Measurements from ENCODE around the gene ZRANB3.

ZRANB3 gene

GRCh38 chr2:135255208-135255607 is 275.8 kb downstream of the ZRANB3 start:
- no peak for DNase-seq (ENCODE audit: low read depth in 3 of 3, low spot score in 1 of 3)

GRCh38 chr2:135252805-135253458 is 278.1 kb downstream of the ZRANB3 start:
- DNase-seq (ENCODE audit: low read depth in 3 of 3, low spot score in 1 of 3): no peak

- DNase-seq (ENCODE audit: low read depth in 3 of 3, low spot score in 1 of 3): no peak
These were observed 282.4 kb downstream of the ZRANB3 start for GRCh38 chr2:135248611-135249010.

GRCh38 chr2:135246711-135247270 is 284.2 kb downstream of the ZRANB3 start:
- no peak for DNase-seq (ENCODE audit: low read depth in 3 of 3, low spot score in 1 of 3)

- DNase-seq (ENCODE audit: low read depth in 3 of 3, low spot score in 1 of 3): no peak
These were observed 285.9 kb downstream of the ZRANB3 start for GRCh38 chr2:135245071-135245470.

GRCh38 chr2:135238651-135239050 is 292.4 kb downstream of the ZRANB3 start:
- no peak for DNase-seq (ENCODE audit: low read depth in 3 of 3, low spot score in 1 of 3)

GRCh38 chr2:135230150-135230549 is 300.9 kb downstream of the ZRANB3 start:
- DNase-seq (ENCODE audit: low read depth in 3 of 3, low spot score in 1 of 3): no peak

- no peak for DNase-seq (ENCODE audit: low read depth in 3 of 3, low spot score in 1 of 3)
These were observed 303.6 kb downstream of the ZRANB3 start for GRCh38 chr2:135227386-135227785.

- DNase-seq (ENCODE audit: low read depth in 3 of 3, low spot score in 1 of 3): no peak
These were observed 304.1 kb downstream of the ZRANB3 start for GRCh38 chr2:135226961-135227360.

- no peak for DNase-seq (ENCODE audit: low read depth in 3 of 3, low spot score in 1 of 3)
These were observed 305.2 kb downstream of the ZRANB3 start for GRCh38 chr2:135225781-135226180.

- DNase-seq (ENCODE audit: low read depth in 3 of 3, low spot score in 1 of 3): no peak
These were observed 311.8 kb downstream of the ZRANB3 start for GRCh38 chr2:135219226-135219625.

GRCh38 chr2:135218426-135218825 is 312.6 kb downstream of the ZRANB3 start:
- DNase-seq (ENCODE audit: low read depth in 3 of 3, low spot score in 1 of 3): no peak

- DNase-seq (ENCODE audit: low read depth in 3 of 3, low spot score in 1 of 3): no peak
These were observed 318.3 kb downstream of the ZRANB3 start for GRCh38 chr2:135212757-135213156.

GRCh38 chr2:135208016-135208415 is 323.0 kb downstream of the ZRANB3 start:
- no peak for DNase-seq (ENCODE audit: low read depth in 3 of 3, low spot score in 1 of 3)

GRCh38 chr2:135203944-135204343 is 327.1 kb downstream of the ZRANB3 start:
- DNase-seq (ENCODE audit: low read depth in 3 of 3, low spot score in 1 of 3): no peak

- no peak for DNase-seq (ENCODE audit: low read depth in 3 of 3, low spot score in 1 of 3)
These were observed 328.3 kb downstream of the ZRANB3 start for GRCh38 chr2:135202751-135203150.

GRCh38 chr2:135198481-135198880 is 332.5 kb downstream of the ZRANB3 start:
- DNase-seq (ENCODE audit: low read depth in 3 of 3, low spot score in 1 of 3): no peak

GRCh38 chr2:135190799-135191198 is 340.2 kb downstream of the ZRANB3 start:
- DNase-seq (ENCODE audit: low read depth in 3 of 3, low spot score in 1 of 3): no peak

- DNase-seq (ENCODE audit: low read depth in 3 of 3, low spot score in 1 of 3): no peak
These were observed 341.9 kb downstream of the ZRANB3 start for GRCh38 chr2:135189148-135189547.

GRCh38 chr2:135187270-135187669 is 343.7 kb downstream of the ZRANB3 start:
- no peak for DNase-seq (ENCODE audit: low read depth in 3 of 3, low spot score in 1 of 3)

- no peak for DNase-seq (ENCODE audit: low read depth in 3 of 3, low spot score in 1 of 3)
These were observed 345.0 kb downstream of the ZRANB3 start for GRCh38 chr2:135186054-135186453.

GRCh38 chr2:135183822-135184221 is 347.2 kb downstream of the ZRANB3 start:
- DNase-seq (ENCODE audit: low read depth in 3 of 3, low spot score in 1 of 3): no peak

GRCh38 chr2:135182601-135183000 is 348.4 kb downstream of the ZRANB3 start:
- DNase-seq (ENCODE audit: low read depth in 3 of 3, low spot score in 1 of 3): no peak
